MM.1S (cell line): ENCODE data around the gene GRK2.
"Not testable (repeated sequence)": the region's sequence is repeated elsewhere in the genome, so short reads cannot be mapped to it uniquely, and the experiment has no call there.

Experiments used
- DNase-seq: peaks from one replicate; pipeline ENCODE4 v3.0.0-alpha.2; 2015
- H2AFZ ChIP-seq: fragments of 300-600 bp; sonication (generic); 2 replicates; pipeline ENCODE4 v1.6.0; 2016; ENCODE audit warnings: antibody characterized with exemption, low read length
- H3F3A ChIP-seq: fragments of 300-600 bp; sonication (generic); 2 replicates; pipeline ENCODE4 v1.6.1; 2016; ENCODE audit warnings: mild to moderate bottlenecking, antibody characterized with exemption, low read length, moderate library complexity, mixed read lengths; ENCODE audit not compliant: insufficient read depth
- H3K27ac ChIP-seq: fragments of 300-600 bp; sonication (generic); 2 replicates; pipeline ENCODE4 v1.5.1; 2016; ENCODE audit warnings: mild to moderate bottlenecking, low read length
- H3K27me3 ChIP-seq: fragments of 300-600 bp; sonication (generic); replicated peaks from 2 replicates; pipeline ENCODE4 v1.6.0; 2016; ENCODE audit warnings: low read length; ENCODE audit not compliant: insufficient read depth
- H3K36me3 ChIP-seq: fragments of 300-600 bp; sonication (generic); replicated peaks from 2 replicates; pipeline ENCODE4 v1.6.1; 2016; ENCODE audit warnings: mild to moderate bottlenecking, low read length, mixed read lengths; ENCODE audit not compliant: insufficient read depth
- H3K4me1 ChIP-seq: fragments of 300-600 bp; sonication (generic); 2 replicates; pipeline ENCODE4 v1.6.1; 2016; ENCODE audit warnings: low read length, mixed read lengths
- H3K4me2 ChIP-seq: fragments of 300-600 bp; sonication (generic); 2 replicates; pipeline ENCODE4 v1.6.0; 2016; ENCODE audit warnings: low read depth, low read length
- H3K4me3 ChIP-seq: fragments of 300-600 bp; sonication (generic); 2 replicates; pipeline ENCODE4 v1.5.1; 2016; ENCODE audit warnings: low read length, mixed read lengths
- H3K79me2 ChIP-seq: fragments of 300-600 bp; sonication (generic); 2 replicates; pipeline ENCODE4 v1.6.1; 2016; ENCODE audit warnings: mixed run types, low read length, mixed read lengths
- H3K9ac ChIP-seq: fragments of 300-600 bp; sonication (generic); 2 replicates; pipeline ENCODE4 v1.6.1; 2016; ENCODE audit warnings: low read length, mixed read lengths
- H3K9me2 ChIP-seq: fragments of 300-600 bp; sonication (generic); replicated peaks from 2 replicates; pipeline ENCODE4 v1.6.1; 2016; ENCODE audit warnings: mild to moderate bottlenecking, low read length, mixed read lengths; ENCODE audit not compliant: insufficient read depth
- H3K9me3 ChIP-seq: fragments of 300-600 bp; sonication (generic); replicated peaks from 2 replicates; pipeline ENCODE4 v1.6.1; 2016; ENCODE audit warnings: mild to moderate bottlenecking, low read length, mixed read lengths; ENCODE audit not compliant: insufficient read depth
- H4K20me1 ChIP-seq: fragments of 300-600 bp; sonication (generic); 2 replicates; pipeline ENCODE4 v1.6.1; 2016; ENCODE audit warnings: mild to moderate bottlenecking, low read length, moderate library complexity, mixed read lengths; ENCODE audit not compliant: insufficient read depth
- EZH2 ChIP-seq: fragments of 300-600 bp; sonication (generic); optimal IDR thresholded peaks from 2 replicates; pipeline ENCODE3; 2017; ENCODE audit warnings: low read depth, mild to moderate bottlenecking, antibody characterized with exemption, low read length, mixed read lengths
- EZH2phosphoT487 ChIP-seq: fragments of 300-600 bp; sonication (generic); IDR thresholded peaks from 2 replicates; pipeline ENCODE4 v1.6.1; 2018; ENCODE audit warnings: antibody characterized with exemption, low read length
- TF ChIP-seq, protein P1 (sequence below): fragments of 300-600 bp; sonication (generic); IDR thresholded peaks from 2 replicates; pipeline ENCODE4 v1.5.1; 2016; ENCODE audit warnings: antibody characterized with exemption, low read length, mixed read lengths

GRK2 gene

GRCh38 chr11:67230886-67231285 lies 35.4 kb upstream of the GRK2 start:
- H3K9me3 ChIP-seq, result no peaks in the 10 kb centered on the region
- H3K79me2 ChIP-seq, result peaks cover 32% of the 10 kb centered on the region
- peaks cover 4% of the 10 kb centered on the region; the same call in 1 of the 2 replicates for H3K4me1 ChIP-seq
- H2AFZ ChIP-seq, result no peak overlapping the region
- no peak overlapping the region for H3K9ac ChIP-seq
- H3K4me3 ChIP-seq, result no peak overlapping the region
- no peaks in the 10 kb centered on the region for H4K20me1 ChIP-seq
- H3K27me3 ChIP-seq, result no peaks in the 10 kb centered on the region
- no peaks in the 10 kb centered on the region; the same call in 1 of the 2 replicates for H3K36me3 ChIP-seq
- TF ChIP-seq EZH2 (no peak), EZH2phosphoT487 (no peak)
- TF ChIP-seq, protein P1, sequence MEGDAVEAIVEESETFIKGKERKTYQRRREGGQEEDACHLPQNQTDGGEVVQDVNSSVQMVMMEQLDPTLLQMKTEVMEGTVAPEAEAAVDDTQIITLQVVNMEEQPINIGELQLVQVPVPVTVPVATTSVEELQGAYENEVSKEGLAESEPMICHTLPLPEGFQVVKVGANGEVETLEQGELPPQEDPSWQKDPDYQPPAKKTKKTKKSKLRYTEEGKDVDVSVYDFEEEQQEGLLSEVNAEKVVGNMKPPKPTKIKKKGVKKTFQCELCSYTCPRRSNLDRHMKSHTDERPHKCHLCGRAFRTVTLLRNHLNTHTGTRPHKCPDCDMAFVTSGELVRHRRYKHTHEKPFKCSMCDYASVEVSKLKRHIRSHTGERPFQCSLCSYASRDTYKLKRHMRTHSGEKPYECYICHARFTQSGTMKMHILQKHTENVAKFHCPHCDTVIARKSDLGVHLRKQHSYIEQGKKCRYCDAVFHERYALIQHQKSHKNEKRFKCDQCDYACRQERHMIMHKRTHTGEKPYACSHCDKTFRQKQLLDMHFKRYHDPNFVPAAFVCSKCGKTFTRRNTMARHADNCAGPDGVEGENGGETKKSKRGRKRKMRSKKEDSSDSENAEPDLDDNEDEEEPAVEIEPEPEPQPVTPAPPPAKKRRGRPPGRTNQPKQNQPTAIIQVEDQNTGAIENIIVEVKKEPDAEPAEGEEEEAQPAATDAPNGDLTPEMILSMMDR, result no peak
- no peak overlapping the region for H3K4me2 ChIP-seq
- DNase-seq, result no peak
- H3K9me2 ChIP-seq, result no peaks in the 10 kb centered on the region
- no peak overlapping the region for H3K27ac ChIP-seq
- peaks cover 6% of the 10 kb centered on the region; the same call in 1 of the 2 replicates for H3F3A ChIP-seq

DNA sequence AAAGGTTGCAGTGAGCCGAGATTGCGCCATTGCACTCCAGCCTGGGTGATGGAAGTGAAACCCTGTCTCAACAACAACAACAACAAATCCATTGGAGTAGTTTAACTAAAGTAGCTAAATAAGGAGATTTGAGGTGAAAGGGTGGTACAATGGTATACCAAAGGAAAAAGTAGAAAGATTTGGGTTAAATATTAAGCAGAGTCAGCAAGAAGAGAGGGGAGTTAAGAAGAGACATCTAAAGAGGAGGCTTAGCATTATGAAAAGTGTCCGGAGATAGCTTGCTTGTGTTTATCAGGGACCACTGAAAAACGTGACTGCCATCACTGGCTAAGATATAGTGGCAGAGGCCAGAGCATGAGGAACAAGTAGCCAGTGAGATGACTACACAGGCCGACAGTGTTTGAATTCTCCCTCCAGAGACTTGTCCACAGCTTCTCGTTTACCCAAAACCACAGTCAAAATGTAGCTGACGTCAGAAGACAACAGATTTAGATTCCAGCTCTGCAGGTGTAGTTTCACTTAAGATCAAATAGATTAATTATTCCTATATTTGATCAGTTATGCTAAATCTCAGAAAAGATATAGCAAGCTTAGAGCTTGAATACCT lies 32.6 kb upstream of the GRK2 start:
- peaks cover 54% of the 10 kb centered on the region for H3K79me2 ChIP-seq
- no peaks in the 10 kb centered on the region for H4K20me1 ChIP-seq
- no peak overlapping the region for H3K4me2 ChIP-seq
- peaks cover 12% of the 10 kb centered on the region for H3K4me1 ChIP-seq
- H3F3A ChIP-seq, result peaks cover 13% of the 10 kb centered on the region
- H3K27ac ChIP-seq, result peak overlapping the region; percentile 7; the same call in 1 of the 2 replicates
- H3K27me3 ChIP-seq, result no peaks in the 10 kb centered on the region
- H3K9me2 ChIP-seq, result no peaks in the 10 kb centered on the region
- H3K9me3 ChIP-seq, result no peaks in the 10 kb centered on the region
- no peaks in the 10 kb centered on the region for H3K36me3 ChIP-seq
- H3K4me3 ChIP-seq, result no peak overlapping the region
- DNase-seq, result no peak
- TF ChIP-seq, protein P1, result no peak
- no peak for TF ChIP-seq EZH2
- TF ChIP-seq EZH2phosphoT487, result no peak
- no peak overlapping the region for H3K9ac ChIP-seq
- no peak overlapping the region for H2AFZ ChIP-seq

DNA sequence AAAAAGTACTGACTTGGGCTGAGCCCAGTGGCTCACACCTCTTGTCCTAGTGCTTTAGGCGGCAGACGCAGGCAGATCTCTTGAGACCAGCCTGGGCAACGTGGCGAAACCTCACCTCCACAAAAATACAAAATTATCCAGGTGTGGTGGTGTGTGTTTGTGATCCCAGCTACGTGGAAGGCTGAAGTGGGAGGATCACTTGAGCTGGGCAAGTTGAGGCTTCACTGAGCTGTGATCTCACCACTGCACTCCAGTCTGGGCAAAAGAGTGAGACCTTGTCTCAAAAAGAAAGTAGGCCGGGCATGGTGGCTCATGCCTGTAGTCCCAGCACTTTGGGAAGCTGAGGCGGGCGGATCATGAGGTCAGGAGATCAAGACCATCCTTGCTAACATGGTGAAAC lies 31.7 kb upstream of the GRK2 start:
- Histone ChIP-seq H3K79me2 (peaks cover 58% of the 10 kb centered on the region), H3K4me1 (peaks cover 20% of the 10 kb centered on the region), H3F3A (peaks cover 22% of the 10 kb centered on the region)
- not testable (repeated sequence) for H3K4me3 ChIP-seq, H3K27me3 ChIP-seq, H3K9me3 ChIP-seq, DNase-seq, H3K9ac ChIP-seq, H4K20me1 ChIP-seq, H2AFZ ChIP-seq, H3K9me2 ChIP-seq, H3K36me3 ChIP-seq, H3K4me2 ChIP-seq, H3K27ac ChIP-seq

GRCh38 chr11:67237574-67237973 lies 28.7 kb upstream of the GRK2 start:
- Histone ChIP-seq H3K36me3 (no peaks in the 10 kb centered on the region), H3K4me3 (no peak overlapping the region), H4K20me1 (peaks cover 10% of the 10 kb centered on the region), H3K27ac (no peak overlapping the region), H3K4me2 (no peak overlapping the region), H2AFZ (no peak overlapping the region), H3K27me3 (no peaks in the 10 kb centered on the region), H3K9me2 (no peaks in the 10 kb centered on the region), H3K9ac (no peak overlapping the region), H3K4me1 (peaks cover 23% of the 10 kb centered on the region), H3K9me3 (no peaks in the 10 kb centered on the region), H3F3A (peaks cover 39% of the 10 kb centered on the region), H3K79me2 (peaks cover 74% of the 10 kb centered on the region)
- TF ChIP-seq EZH2 (no peak), EZH2phosphoT487 (no peak)
- TF ChIP-seq, protein P1, result no peak
- no peak for DNase-seq
